ENCODE results near the gene HDGF.

The HDGF gene

GRCh38 chr1:156725683-156726280, 25.7 kb downstream of the HDGF start:
- peak; percentile 92 for DNase-seq (ENCODE audit: low read depth)

GRCh38 chr1:156721535-156721934, 29.9 kb downstream of the HDGF start:
- DNase-seq (ENCODE audit: low read depth): no peak

- DNase-seq (ENCODE audit: low read depth): no peak
Observed at GRCh38 chr1:156721131-156721530, 30.3 kb downstream of the HDGF start.

GRCh38 chr1:156717351-156717750, 34.1 kb downstream of the HDGF start:
- DNase-seq (ENCODE audit: low read depth): no peak

- DNase-seq (ENCODE audit: low read depth): no peak
Observed at GRCh38 chr1:156714830-156715229, 36.6 kb downstream of the HDGF start.

- DNase-seq (ENCODE audit: low read depth): peak; percentile 66
Observed at GRCh38 chr1:156712626-156713025, 38.8 kb downstream of the HDGF start.

- peak; percentile 49 for DNase-seq (ENCODE audit: low read depth)
Observed at GRCh38 chr1:156711011-156711817, 40.3 kb downstream of the HDGF start.

- peak; percentile 85 for DNase-seq (ENCODE audit: low read depth)
Observed at GRCh38 chr1:156709757-156710489, 41.6 kb downstream of the HDGF start.

- DNase-seq (ENCODE audit: low read depth): no peak
Observed at GRCh38 chr1:156709031-156709430, 42.4 kb downstream of the HDGF start.

- no peak for DNase-seq (ENCODE audit: low read depth)
Observed at GRCh38 chr1:156708218-156708661, 43.2 kb downstream of the HDGF start.

- DNase-seq (ENCODE audit: low read depth): peak; percentile 72
Observed at GRCh38 chr1:156707417-156708217, 43.9 kb downstream of the HDGF start.

- DNase-seq (ENCODE audit: low read depth): peak; percentile 84
Observed at GRCh38 chr1:156706657-156707416, 44.6 kb downstream of the HDGF start.

GRCh38 chr1:156705918-156706656, 45.4 kb downstream of the HDGF start:
- peak; percentile 61 for DNase-seq (ENCODE audit: low read depth)

GRCh38 chr1:156705321-156705917, 46.1 kb downstream of the HDGF start, which contains the start of gene CRABP2:
Gene CRABP2, minus strand, starts transcription at chr1:156705583. Its CDS starts 137 bp downstream, at chr1:156705446.
- DNase-seq (ENCODE audit: low read depth): peak; percentile 43

GRCh38 chr1:156704930-156705320, 46.5 kb downstream of the HDGF start:
- DNase-seq (ENCODE audit: low read depth): peak; percentile 74

- DNase-seq (ENCODE audit: low read depth): no peak
Observed at GRCh38 chr1:156704166-156704711, 47.2 kb downstream of the HDGF start.

GRCh38 chr1:156703741-156704140, 47.7 kb downstream of the HDGF start:
- no peak for DNase-seq (ENCODE audit: low read depth)

GRCh38 chr1:156703336-156703735, 48.1 kb downstream of the HDGF start:
- no peak for DNase-seq (ENCODE audit: low read depth)

- DNase-seq (ENCODE audit: low read depth): no peak
Observed at GRCh38 chr1:156700736-156701531, 50.5 kb downstream of the HDGF start.
